Type B pancreatic cell (in vitro differentiated cells): ENCODE results near the gene PDIA4. TPM values are rescaled to one million over a fixed set of nuclear protein-coding genes. Genes with fewer than 3 reads are reported as not detected.

ENCODE experiments used
- DNase-seq: peaks from one replicate; pipeline ENCODE4 v3.0.0; 2021; ENCODE audit warnings: mixed read lengths; ENCODE audit not compliant: unreplicated experiment; ENCODE audit errors: extremely low spot score
- H3K27ac Mint-ChIP-seq: 2 replicates; pipeline ENCODE4 v1.8.0; 2021; ENCODE audit warnings: mild to moderate bottlenecking, mixed read lengths
- H3K27me3 Mint-ChIP-seq: 2 replicates; pipeline ENCODE4 v1.8.0; 2021; ENCODE audit warnings: mixed read lengths
- H3K36me3 Mint-ChIP-seq: 2 replicates; pipeline ENCODE4 v1.8.0; 2021; ENCODE audit warnings: mixed read lengths
- H3K4me1 Mint-ChIP-seq: one replicate; pipeline ENCODE4 v1.8.0; 2021; ENCODE audit warnings: mixed read lengths; ENCODE audit not compliant: unreplicated experiment
- H3K4me3 Mint-ChIP-seq: 2 replicates; pipeline ENCODE4 v1.8.0; 2021; ENCODE audit warnings: mild to moderate bottlenecking, mixed read lengths
- H3K9me3 Mint-ChIP-seq: 2 replicates; pipeline ENCODE4 v1.8.0; 2021; ENCODE audit warnings: mixed read lengths
- CTCF ChIP-seq: fragments of 200-600 bp; sonication (generic); conservative IDR thresholded peaks from 2 replicates; pipeline ENCODE4 v1.5.0; 2021; ENCODE audit warnings: antibody characterized with exemption, mild to moderate bottlenecking
- long read RNA-seq: library from polyadenylated mRNA; unstranded; transcript quantifications from one replicate; pipeline ENCODE4 v2.0.0, GENCODE V29; 2020
- total RNA-seq: library from RNA; stranded (reverse); gene quantifications from 2 replicates; pipeline ENCODE4 v1.2.1, GENCODE V29; 2021; ENCODE audit warnings: low replicate concordance

PDIA4 gene
- total RNA-seq, result 198 and 209 TPM in 2 replicates
- long read RNA-seq, transcript PDIA4-203 (3 exons, 632 nt), result minor isoform, 5 of 898 reads
- long read RNA-seq, transcript PDIA4-201 (10 exons, 2,903 nt), result major isoform, 761 of 898 reads
- long read RNA-seq, partial matches to known transcripts, result 63 of 898 reads
- long read RNA-seq, other reads (novel, unspliced or antisense), result 69 of 898 reads

- TF ChIP-seq CTCF, result peak; percentile 52
- peak; percentile 100 for DNase-seq
- Mint-ChIP-seq H3K9me3 (no peaks in the 10 kb centered on the region), H3K27ac (peak within 1 kb of the TSS; percentile 95), H3K4me1 (peaks cover 24% of the 10 kb centered on the region), H3K4me3 (peak within 1 kb of the TSS; percentile 93), H3K27me3 (no peaks in the 10 kb centered on the region), H3K36me3 (peaks cover 11% of the 10 kb centered on the region)
Measured at GRCh38 chr7:149028346-149029109, at the start of gene PDIA4. TSS of gene PDIA4 (minus strand) at chr7:149028505. CDS start at chr7:149028408, 97 bp downstream.

GRCh38 chr7:149077594-149077993, 49.3 kb upstream of the PDIA4 start:
- H3K9me3 Mint-ChIP-seq, result no peaks in the 10 kb centered on the region
- no peak overlapping the region for H3K4me3 Mint-ChIP-seq
- no peaks in the 10 kb centered on the region for H3K4me1 Mint-ChIP-seq
- no peaks in the 10 kb centered on the region for H3K27me3 Mint-ChIP-seq
- no peak for DNase-seq
- TF ChIP-seq CTCF, result no peak
- no peak overlapping the region for H3K27ac Mint-ChIP-seq
- peaks cover 24% of the 10 kb centered on the region for H3K36me3 Mint-ChIP-seq

GRCh38 chr7:149075286-149075685, 47.0 kb upstream of the PDIA4 start:
- no peaks in the 10 kb centered on the region for H3K9me3 Mint-ChIP-seq
- no peak for TF ChIP-seq CTCF
- H3K4me3 Mint-ChIP-seq, result no peak overlapping the region
- no peaks in the 10 kb centered on the region for H3K27me3 Mint-ChIP-seq
- no peaks in the 10 kb centered on the region for H3K4me1 Mint-ChIP-seq
- H3K36me3 Mint-ChIP-seq, result peaks cover 21% of the 10 kb centered on the region
- no peak for DNase-seq
- no peak overlapping the region for H3K27ac Mint-ChIP-seq

- no peak overlapping the region for H3K27ac Mint-ChIP-seq
- H3K27me3 Mint-ChIP-seq, result no peaks in the 10 kb centered on the region
- H3K4me3 Mint-ChIP-seq, result no peak overlapping the region
- TF ChIP-seq CTCF, result no peak
- peaks cover 18% of the 10 kb centered on the region for H3K36me3 Mint-ChIP-seq
- H3K9me3 Mint-ChIP-seq, result no peaks in the 10 kb centered on the region
- no peaks in the 10 kb centered on the region for H3K4me1 Mint-ChIP-seq
- DNase-seq, result no peak
Measured at GRCh38 chr7:149074116-149074885, 46.0 kb upstream of the PDIA4 start.

- no peak overlapping the region for H3K4me3 Mint-ChIP-seq
- H3K27me3 Mint-ChIP-seq, result no peaks in the 10 kb centered on the region
- no peak for DNase-seq
- H3K27ac Mint-ChIP-seq, result no peak overlapping the region
- no peaks in the 10 kb centered on the region for H3K4me1 Mint-ChIP-seq
- no peaks in the 10 kb centered on the region for H3K9me3 Mint-ChIP-seq
- H3K36me3 Mint-ChIP-seq, result peaks cover 19% of the 10 kb centered on the region
- no peak for TF ChIP-seq CTCF
Measured at GRCh38 chr7:149072438-149072775, 44.1 kb upstream of the PDIA4 start.
